Activated CD4-positive, alpha-beta T cell treated with anti-CD3 and anti-CD28 coated beads, Interleukin-2, amount 10 ng/mL, durations not matched to agents 7 days and 5 days (primary cell): ENCODE measurements around the gene FUCA1. TPM values are rescaled to one million over a fixed set of nuclear protein-coding genes. Genes with fewer than 3 reads are reported as not detected.
"Not testable (repeated sequence)": the region's sequence is repeated elsewhere in the genome, so short reads cannot be mapped to it uniquely, and the experiment has no call there.

Experiments
- CTCF ChIA-PET: fragments of 350-600 bp; sonication (Branson Sonifier 250); formaldehyde crosslinking; loops from one replicate; lab custom pipeline; 2021; ENCODE audit warnings: antibody characterized with exemption; lab: Charles Lee
- POLR2A ChIA-PET: fragments of 350-600 bp; sonication (Branson Sonifier 250); formaldehyde crosslinking; loops from one replicate; lab custom pipeline; 2021; ENCODE audit warnings: antibody characterized with exemption; lab: Charles Lee
- DNase-seq: peaks from one replicate; pipeline ENCODE4 v3.0.0-alpha.2; 2020
- H3K27ac Mint-ChIP-seq: one replicate; pipeline ENCODE4 v1.8.0; 2021; ENCODE audit warnings: mild to moderate bottlenecking, moderate library complexity, mixed read lengths
- H3K27me3 Mint-ChIP-seq: one replicate; pipeline ENCODE4 v1.8.0; 2021; ENCODE audit warnings: mixed read lengths
- H3K36me3 Mint-ChIP-seq: one replicate; pipeline ENCODE4 v1.8.0; 2021; ENCODE audit warnings: low read depth, mixed read lengths
- H3K4me1 Mint-ChIP-seq: one replicate; pipeline ENCODE4 v1.8.0; 2021; ENCODE audit warnings: mixed read lengths
- H3K4me3 Mint-ChIP-seq: one replicate; pipeline ENCODE4 v1.8.0; 2021; ENCODE audit warnings: mild to moderate bottlenecking, moderate library complexity, mixed read lengths
- H3K9me3 Mint-ChIP-seq: one replicate; pipeline ENCODE4 v1.8.0; 2021; ENCODE audit warnings: mixed read lengths
- total RNA-seq, 2 experiments: library from RNA; stranded (reverse); gene quantifications; one replicate each; pipeline ENCODE4 v1.2.3, GENCODE V29; 2021

Gene FUCA1
- total RNA-seq, 2 experiments from 2014 or later, result 5.8 to 6.1 TPM

DNA sequence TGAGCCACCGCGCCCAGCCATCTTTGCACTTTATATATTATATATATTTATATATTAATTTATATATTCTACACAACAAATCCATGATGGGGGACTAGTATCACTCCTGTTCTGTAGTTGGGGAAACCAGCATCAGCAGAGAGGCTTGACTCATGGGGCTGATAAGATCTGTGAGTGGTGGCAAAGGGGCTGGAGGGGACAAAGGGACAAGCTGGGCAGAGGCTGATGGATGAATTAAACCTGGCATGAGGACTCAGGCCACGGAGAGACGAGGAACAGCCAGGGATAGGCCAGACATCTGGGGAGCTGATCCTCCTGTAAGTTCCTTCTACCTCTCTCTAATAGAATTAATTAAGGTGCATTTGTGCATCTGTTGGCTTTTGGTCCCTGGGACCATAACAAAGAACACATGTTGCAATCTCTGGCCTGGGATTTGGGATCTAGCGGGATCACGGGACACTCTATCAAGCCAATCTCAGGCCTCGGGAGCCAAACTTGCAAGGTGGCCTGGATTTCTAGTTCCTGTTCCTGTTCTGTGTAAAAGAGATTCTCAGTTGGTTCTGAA is 37.5 kb upstream of the FUCA1 start:
- Mint-ChIP-seq H3K9me3 (no peaks in the 10 kb centered on the region), H3K36me3 (no peaks in the 10 kb centered on the region), H3K4me1 (peaks cover 28% of the 10 kb centered on the region), H3K27ac (no peak overlapping the region), H3K4me3 (no peak overlapping the region), H3K27me3 (peaks cover 46% of the 10 kb centered on the region)
- POLR2A ChIA-PET, result no interaction called here
- CTCF ChIA-PET, result interaction anchor here (0.7 kb wide), 1 partner anchor 11 kb away, joined by 3 read pairs; no protein-coding TSS in a partner anchor
- DNase-seq, result no peak

DNA sequence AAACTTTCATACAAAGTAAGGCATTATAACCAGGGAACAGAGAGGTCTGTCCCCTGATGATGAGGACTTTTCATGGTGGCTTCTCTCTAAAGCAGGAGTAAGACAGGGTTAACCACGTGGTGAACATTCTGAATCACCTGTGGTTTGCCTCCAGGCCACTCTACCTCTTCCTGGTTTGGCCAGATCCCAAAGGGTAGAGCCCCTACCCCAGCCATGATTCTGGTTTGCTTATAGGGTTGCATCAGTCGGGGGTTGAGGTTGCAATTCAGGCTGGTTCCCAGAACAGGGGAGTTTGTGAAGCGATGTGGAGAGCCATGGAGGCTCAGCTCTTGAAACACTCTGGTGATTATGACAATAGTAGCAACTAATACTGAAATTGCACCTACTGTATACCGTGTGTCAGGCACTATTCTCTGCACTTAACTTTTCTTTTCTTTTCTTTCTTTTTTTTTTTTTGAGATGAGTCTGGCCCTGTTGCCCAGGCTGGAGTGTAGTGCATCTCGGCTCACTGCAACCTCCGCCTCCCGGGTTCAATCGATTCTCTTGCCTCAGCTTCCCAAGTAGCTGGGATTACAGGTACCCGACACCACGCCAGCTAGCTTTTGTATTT is 36.8 kb upstream of the FUCA1 start:
- CTCF ChIA-PET, result interaction anchor here (0.7 kb wide), 1 partner anchor 35 kb away, joined by 3 read pairs; no protein-coding TSS in a partner anchor
- no peak for DNase-seq
- H3K9me3 Mint-ChIP-seq, result no peaks in the 10 kb centered on the region
- H3K27me3 Mint-ChIP-seq, result peaks cover 51% of the 10 kb centered on the region
- POLR2A ChIA-PET, result no interaction called here
- no peak overlapping the region for H3K4me3 Mint-ChIP-seq
- H3K4me1 Mint-ChIP-seq, result peaks cover 27% of the 10 kb centered on the region
- no peak overlapping the region for H3K27ac Mint-ChIP-seq
- no peaks in the 10 kb centered on the region for H3K36me3 Mint-ChIP-seq

GRCh38 chr1:23903754-23904153 is 35.7 kb upstream of the FUCA1 start:
- CTCF ChIA-PET, result interaction anchor here (0.6 to 1.4 kb wide), 8 partner anchors 13 to 1025 kb away, joined by 3 to 5 read pairs (median 4); no protein-coding TSS in a partner anchor
- Mint-ChIP-seq H3K27me3 (peaks cover 55% of the 10 kb centered on the region), H3K4me3 (no peak overlapping the region), H3K9me3 (no peaks in the 10 kb centered on the region), H3K36me3 (no peaks in the 10 kb centered on the region), H3K4me1 (peaks cover 23% of the 10 kb centered on the region), H3K27ac (no peak overlapping the region)
- POLR2A ChIA-PET, result no interaction called here
- DNase-seq, result no peak

DNA sequence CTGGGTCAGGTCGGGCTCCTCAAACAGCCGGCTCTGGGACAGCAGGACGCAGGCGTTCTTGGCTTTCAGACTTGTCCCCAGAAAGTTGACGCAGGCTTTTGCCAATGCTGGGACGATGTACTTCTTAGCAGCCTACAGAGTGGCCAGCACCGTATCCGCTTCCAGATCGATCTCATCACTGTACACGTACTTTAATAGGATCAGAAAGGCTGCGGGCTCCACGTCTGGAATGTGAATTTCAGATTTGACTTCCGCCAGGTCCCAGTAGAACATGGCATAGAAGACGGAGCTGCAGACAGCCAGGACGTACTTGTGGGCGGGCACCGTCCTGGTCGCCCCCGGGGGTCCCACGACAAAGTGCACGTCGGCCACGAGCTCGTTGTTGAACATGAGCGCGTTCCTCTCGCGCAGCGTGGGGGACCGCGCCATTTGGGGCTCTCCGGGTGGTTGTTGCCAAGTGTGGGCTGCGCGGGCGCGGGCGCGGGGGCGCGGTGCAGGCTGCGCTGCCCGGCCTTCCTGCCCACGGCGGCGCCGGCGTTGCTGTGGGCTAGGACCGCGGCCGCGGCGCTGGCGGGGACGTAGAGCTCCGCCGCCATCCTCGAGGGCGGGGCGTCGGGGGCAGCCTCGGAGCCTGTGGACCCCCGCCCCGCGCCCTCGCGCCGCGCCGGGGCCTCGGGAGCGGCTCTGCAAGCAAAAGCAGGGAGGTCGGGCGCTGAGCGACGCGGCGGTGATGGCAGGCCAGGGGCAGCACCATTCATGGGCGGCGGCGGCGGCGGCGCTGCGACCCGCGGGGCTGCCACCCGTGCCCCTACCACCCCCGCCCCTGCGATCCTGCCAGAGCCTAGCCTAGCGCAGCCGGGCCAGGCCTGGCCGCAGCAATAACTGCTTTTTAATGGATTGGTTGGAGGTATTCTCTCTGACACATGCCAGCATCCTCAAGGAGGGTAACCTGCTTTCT is 34.5 kb upstream of the FUCA1 start:
- CTCF ChIA-PET, result interaction anchor here (1.4 kb wide), 1 partner anchor 92 kb away, joined by 4 read pairs; no protein-coding TSS in a partner anchor
- no peak for DNase-seq
- no peak overlapping the region for H3K27ac Mint-ChIP-seq
- peaks cover 55% of the 10 kb centered on the region for H3K27me3 Mint-ChIP-seq
- POLR2A ChIA-PET, result no interaction called here
- H3K4me1 Mint-ChIP-seq, result peaks cover 20% of the 10 kb centered on the region
- no peaks in the 10 kb centered on the region for H3K36me3 Mint-ChIP-seq
- no peak overlapping the region for H3K4me3 Mint-ChIP-seq
- H3K9me3 Mint-ChIP-seq, result no peaks in the 10 kb centered on the region

DNA sequence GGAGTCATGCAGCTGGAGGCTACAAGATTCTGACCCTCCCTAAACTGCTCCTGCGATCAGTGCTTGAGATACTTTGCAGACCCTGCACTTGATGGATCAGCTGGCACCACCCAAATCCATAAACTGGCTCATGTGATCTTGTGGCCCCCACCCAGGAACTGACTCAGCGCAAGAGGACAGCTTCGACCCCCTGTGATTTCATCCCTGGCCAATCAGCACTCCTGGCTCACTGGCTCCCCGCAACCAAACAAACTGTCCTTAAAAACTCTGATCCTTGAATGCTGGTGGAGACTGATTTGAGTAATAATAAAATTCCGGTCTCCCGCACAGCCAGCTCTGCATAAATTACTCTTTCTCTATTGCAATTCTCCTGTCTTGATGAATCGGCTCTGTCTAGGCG is 31.9 kb upstream of the FUCA1 start:
- CTCF ChIA-PET, result interaction anchor here (0.6 kb wide), 1 partner anchor 945 kb away, joined by 4 read pairs; no protein-coding TSS in a partner anchor
- H3K36me3 Mint-ChIP-seq, POLR2A ChIA-PET, H3K9me3 Mint-ChIP-seq, H3K4me3 Mint-ChIP-seq, H3K27ac Mint-ChIP-seq, DNase-seq: not testable (repeated sequence)
- H3K4me1 Mint-ChIP-seq, result peaks cover 22% of the 10 kb centered on the region
- H3K27me3 Mint-ChIP-seq, result peaks cover 50% of the 10 kb centered on the region

DNA sequence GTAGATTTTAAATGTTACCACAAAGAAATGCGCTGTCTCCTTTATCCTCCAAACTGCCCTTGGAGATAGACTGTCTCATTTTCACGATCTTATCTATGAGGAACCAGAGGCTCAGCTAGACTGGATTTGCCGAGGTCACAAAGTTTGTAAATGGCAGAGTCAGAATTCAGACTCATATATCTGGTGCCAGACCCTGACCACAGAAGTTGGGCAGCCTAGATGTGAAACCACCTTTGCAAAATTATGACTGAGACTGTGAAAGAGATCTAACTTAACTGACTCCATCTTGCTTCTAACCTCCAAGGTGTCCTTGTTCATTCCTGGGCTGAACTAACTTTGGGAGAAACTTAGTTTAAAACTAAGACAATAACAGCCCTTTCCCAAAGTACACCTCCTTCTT is 31.0 kb upstream of the FUCA1 start:
- Mint-ChIP-seq H3K27me3 (peaks cover 42% of the 10 kb centered on the region), H3K4me1 (peaks cover 17% of the 10 kb centered on the region), H3K27ac (no peak overlapping the region), H3K36me3 (no peaks in the 10 kb centered on the region), H3K4me3 (no peak overlapping the region), H3K9me3 (no peaks in the 10 kb centered on the region)
- CTCF ChIA-PET, result interaction anchor here (0.7 kb wide), 1 partner anchor 9 kb away, joined by 3 read pairs; no protein-coding TSS in a partner anchor
- DNase-seq, result no peak
- POLR2A ChIA-PET, result no interaction called here

- Mint-ChIP-seq H3K27ac (no peak overlapping the region), H3K4me1 (peaks cover 15% of the 10 kb centered on the region), H3K27me3 (peaks cover 35% of the 10 kb centered on the region), H3K4me3 (no peak overlapping the region), H3K36me3 (no peaks in the 10 kb centered on the region), H3K9me3 (no peaks in the 10 kb centered on the region)
- ChIA-PET POLR2A (no interaction called here), CTCF (interaction anchor here (0.6 to 2.8 kb wide), 2 partner anchors 12 to 88 kb away, joined by 3 to 16 read pairs; no protein-coding TSS in a partner anchor)
- no peak for DNase-seq
Observed at GRCh38 chr1:23897083-23897482, 29.0 kb upstream of the FUCA1 start.

GRCh38 chr1:23896491-23896890 is 28.4 kb upstream of the FUCA1 start:
- ChIA-PET CTCF (interaction anchor here (0.6 to 2.8 kb wide), 2 partner anchors 12 to 89 kb away, joined by 3 to 16 read pairs; no protein-coding TSS in a partner anchor), POLR2A (no interaction called here)
- DNase-seq, result no peak
- no peak overlapping the region for H3K27ac Mint-ChIP-seq
- peaks cover 15% of the 10 kb centered on the region for H3K4me1 Mint-ChIP-seq
- peaks cover 35% of the 10 kb centered on the region for H3K27me3 Mint-ChIP-seq
- no peak overlapping the region for H3K4me3 Mint-ChIP-seq
- no peaks in the 10 kb centered on the region for H3K36me3 Mint-ChIP-seq
- no peaks in the 10 kb centered on the region for H3K9me3 Mint-ChIP-seq

DNA sequence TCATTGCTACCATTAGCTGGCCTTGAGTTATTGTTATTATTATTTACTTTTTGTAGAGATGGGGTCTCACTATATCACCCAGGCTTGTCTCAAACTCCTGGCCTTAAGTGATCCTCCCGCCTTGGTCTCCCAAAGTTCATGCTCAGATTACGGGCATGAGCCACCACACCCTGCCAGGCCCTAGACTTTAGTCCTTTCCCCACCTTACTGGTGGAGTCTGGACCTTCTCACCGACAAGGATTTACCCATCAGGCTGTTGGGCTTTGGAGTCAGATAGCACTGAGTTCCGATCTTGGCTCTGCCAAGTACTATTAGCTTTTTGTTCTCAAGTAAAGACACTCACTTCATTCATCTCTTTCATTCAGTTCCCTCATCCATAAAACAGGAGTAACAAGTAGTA is 27.9 kb upstream of the FUCA1 start:
- peaks cover 15% of the 10 kb centered on the region for H3K4me1 Mint-ChIP-seq
- ChIA-PET POLR2A (no interaction called here), CTCF (interaction anchor here (2.8 kb wide), 1 partner anchor 13 kb away, joined by 16 read pairs; no protein-coding TSS in a partner anchor)
- no peak for DNase-seq
- peaks cover 30% of the 10 kb centered on the region for H3K27me3 Mint-ChIP-seq
- H3K9me3 Mint-ChIP-seq, result no peaks in the 10 kb centered on the region
- no peak overlapping the region for H3K4me3 Mint-ChIP-seq
- no peaks in the 10 kb centered on the region for H3K36me3 Mint-ChIP-seq
- no peak overlapping the region for H3K27ac Mint-ChIP-seq

- no peak overlapping the region for H3K4me3 Mint-ChIP-seq
- POLR2A ChIA-PET, result no interaction called here
- DNase-seq, result no peak
- peaks cover 22% of the 10 kb centered on the region for H3K27me3 Mint-ChIP-seq
- CTCF ChIA-PET, result interaction anchor here (0.6 kb wide), 1 partner anchor 123 kb away, joined by 3 read pairs; no protein-coding TSS in a partner anchor
- peaks cover 14% of the 10 kb centered on the region for H3K4me1 Mint-ChIP-seq
- H3K9me3 Mint-ChIP-seq, result no peaks in the 10 kb centered on the region
- no peaks in the 10 kb centered on the region for H3K36me3 Mint-ChIP-seq
- H3K27ac Mint-ChIP-seq, result no peak overlapping the region
Observed at GRCh38 chr1:23895082-23895481, 27.0 kb upstream of the FUCA1 start.

DNA sequence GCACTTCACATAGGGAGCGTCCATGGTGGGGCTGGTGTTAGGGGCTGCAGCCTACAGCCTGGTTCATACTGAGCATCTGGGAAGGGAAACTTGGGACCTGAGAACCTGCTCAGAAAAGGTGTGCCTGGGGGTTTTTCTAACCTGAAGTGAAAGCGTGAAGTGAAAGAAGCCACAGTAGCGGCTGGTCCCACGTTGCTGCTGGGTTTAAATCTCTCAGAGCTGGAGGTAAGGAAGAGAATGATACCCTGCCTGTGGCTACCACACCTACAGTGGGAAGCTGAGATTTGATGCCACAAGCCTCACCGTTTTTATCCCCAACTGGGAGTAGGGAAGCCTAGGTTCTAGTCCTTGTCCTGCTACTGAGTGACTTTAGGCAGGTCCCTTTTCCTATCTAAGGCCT is 21.0 kb upstream of the FUCA1 start:
- Mint-ChIP-seq H3K4me3 (no peak overlapping the region), H3K27me3 (peaks cover 11% of the 10 kb centered on the region), H3K36me3 (no peaks in the 10 kb centered on the region), H3K27ac (no peak overlapping the region), H3K9me3 (no peaks in the 10 kb centered on the region), H3K4me1 (no peaks in the 10 kb centered on the region)
- ChIA-PET POLR2A (no interaction called here), CTCF (no interaction called here)
- DNase-seq, result no peak

DNA sequence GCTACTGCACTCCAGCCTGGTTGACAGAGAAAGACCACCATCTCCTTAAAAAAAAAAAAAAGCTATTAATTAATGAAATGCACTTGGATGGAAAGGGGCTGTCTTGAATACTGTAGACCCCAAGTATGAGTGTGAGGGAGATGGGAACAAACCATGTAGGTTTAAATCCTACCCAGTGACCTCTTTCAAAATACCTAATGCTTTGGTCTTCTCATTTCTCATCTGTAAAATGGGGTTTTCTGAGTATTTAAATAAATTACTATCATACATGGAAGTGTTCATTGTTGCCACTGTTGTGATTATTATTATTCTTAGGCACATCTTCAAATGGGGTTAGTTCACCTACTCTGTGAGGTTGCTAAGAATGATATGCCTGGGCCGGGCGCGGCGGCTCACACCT is 17.1 kb upstream of the FUCA1 start:
- CTCF ChIA-PET, result interaction anchor here (0.6 to 1.1 kb wide), 2 partner anchors 75 to 79 kb away, joined by 3 to 4 read pairs; no protein-coding TSS in a partner anchor
- no peaks in the 10 kb centered on the region for H3K9me3 Mint-ChIP-seq
- H3K27ac Mint-ChIP-seq, result no peak overlapping the region
- no peaks in the 10 kb centered on the region for H3K4me1 Mint-ChIP-seq
- DNase-seq, result no peak
- H3K36me3 Mint-ChIP-seq, result no peaks in the 10 kb centered on the region
- H3K27me3 Mint-ChIP-seq, result no peaks in the 10 kb centered on the region
- POLR2A ChIA-PET, result no interaction called here
- no peak overlapping the region for H3K4me3 Mint-ChIP-seq
